Hematopoietic multipotent progenitor cell treated with erythropoietin and hydrocortisone succinate and interleukin-3 and kit ligand, for 6 days (in vitro differentiated cells): Measurements from ENCODE around the gene NUDT3.
"Not testable (repeated sequence)": the region's sequence is repeated elsewhere in the genome, so short reads cannot be mapped to it uniquely, and the experiment has no call there.

Experiments
- DNase-seq: peaks from one replicate; pipeline ENCODE4 v3.0.0-alpha.2; 2015

NUDT3 gene

GRCh38 chr6:34248727-34249468 is 143.6 kb downstream of the NUDT3 start, which contains the start of gene SMIM29:
TSS of gene SMIM29 (minus strand) at chr6:34249006. CDS start at chr6:34247791, 1,215 bp downstream.
- peak; percentile 97 for DNase-seq

- DNase-seq = peak; percentile 64
Measured at GRCh38 chr6:34248198-34248726, 144.2 kb downstream of the NUDT3 start.

- DNase-seq = no peak
Measured at GRCh38 chr6:34247481-34248197, 144.8 kb downstream of the NUDT3 start.

GRCh38 chr6:34246563-34247391 is 145.7 kb downstream of the NUDT3 start:
- DNase-seq = peak; percentile 73

- DNase-seq = no peak
Measured at GRCh38 chr6:34246249-34246562, 146.3 kb downstream of the NUDT3 start.

GRCh38 chr6:34245761-34246140 is 146.7 kb downstream of the NUDT3 start:
- DNase-seq = not testable (repeated sequence)

- not testable (repeated sequence) for DNase-seq
Measured at GRCh38 chr6:34245032-34245760, 147.3 kb downstream of the NUDT3 start.

- peak; percentile 90 for DNase-seq
Measured at GRCh38 chr6:34243901-34244884, 148.3 kb downstream of the NUDT3 start.

- DNase-seq = no peak
Measured at GRCh38 chr6:34243131-34243771, 149.2 kb downstream of the NUDT3 start.

GRCh38 chr6:34242252-34243130 is 150.0 kb downstream of the NUDT3 start:
- no peak for DNase-seq

- no peak for DNase-seq
Measured at GRCh38 chr6:34241351-34242215, 150.9 kb downstream of the NUDT3 start.

GRCh38 chr6:34240329-34241248 is 151.9 kb downstream of the NUDT3 start:
- no peak for DNase-seq

GRCh38 chr6:34239893-34240292 is 152.6 kb downstream of the NUDT3 start:
- DNase-seq = no peak

GRCh38 chr6:34239500-34239825 is 153.0 kb downstream of the NUDT3 start:
- no peak for DNase-seq

GRCh38 chr6:34238585-34239499 is 153.6 kb downstream of the NUDT3 start:
- no peak for DNase-seq
